A549 (cell line): ENCODE results near the gene INSYN2B. TPM values are rescaled to one million over a fixed set of nuclear protein-coding genes. Genes with fewer than 3 reads are reported as not detected.

Source experiments
- ATAC-seq, 2 experiments: fragments of 200-7000 bp in 1 of 2; fragments of >200 bp in 1 of 2; cut with Nextera tagmentation in 1 of 2; cut with Tn5 transposase in 1 of 2; 3 replicates each; pipeline versions ENCODE4 v1.8.0 to v1.9.1; 2018 to 2020; ENCODE audit warnings: mild to moderate bottlenecking in 1 of 2, moderate library complexity in 1 of 2
- CTCF ChIA-PET: fragments of 300-600 bp; sonication (Branson Sonifier 250); formaldehyde crosslinking; extraction: SDS; loops from one replicate; lab custom pipeline; 2021; ENCODE audit warnings: antibody characterized with exemption, inconsistent platforms; lab: Yijun Ruan, JAX
- POLR2A ChIA-PET: fragments of 350-600 bp; formaldehyde crosslinking; extraction: SDS; loops from one replicate; lab custom pipeline; 2021; ENCODE audit warnings: antibody characterized with exemption, inconsistent platforms; lab: Yijun Ruan, JAX
- DNase-seq, 2 experiments: peaks; one replicate each; pipeline versions ENCODE4 v3.0.0 to v3.0.0-alpha.2; 2011 to 2016; ENCODE audit warnings: low read depth in 1 of 2, low spot score in 1 of 2
- FAIRE-seq: peaks from 2 replicates; lab custom pipeline; 2011; peaks lifted over from hg19 to GRCh38; lab: Jason Lieb, UNC
- H3K27ac ChIP-seq, 2 experiments: fragments of >200 bp; sonication (Bioruptor Twin); formaldehyde crosslinking; 3 replicates each; pipeline ENCODE4 v1.5.1; 2016 to 2017
- H3K4me1 ChIP-seq: fragments of >200 bp; sonication (Bioruptor Twin); formaldehyde crosslinking; 3 replicates; pipeline ENCODE4 v1.6.1; 2016
- H3K4me2 ChIP-seq: fragments of >200 bp; sonication (Bioruptor Twin); formaldehyde crosslinking; 3 replicates; pipeline ENCODE4 v1.6.1; 2016
- H3K4me3 ChIP-seq: fragments of >200 bp; sonication (Bioruptor Twin); formaldehyde crosslinking; 3 replicates; pipeline ENCODE4 v1.5.1; 2016
- H3K9me3 ChIP-seq: fragments of >200 bp; sonication (Bioruptor Twin); formaldehyde crosslinking; 3 replicates; pipeline ENCODE4 v1.6.1; 2016
- BCL3 ChIP-seq: fragments of >200 bp; sonication (Bioruptor Twin); formaldehyde crosslinking; IDR thresholded peaks from 3 replicates; pipeline ENCODE4 v1.6.1; 2016
- CEBPB ChIP-seq, 2 experiments: fragments of >200 bp in 1 of 2; sonication (Bioruptor Twin) in 1 of 2; formaldehyde crosslinking in 1 of 2; IDR thresholded peaks; 2 replicates each; pipeline ENCODE4 v1.6.1; 2012 to 2016
- CHD2 ChIP-seq: fragments of 150-350 bp; IDR thresholded peaks from 2 replicates; pipeline ENCODE4 v1.6.1; 2014; ENCODE audit warnings: low read length; ENCODE audit not compliant: partially characterized antibody
- E2F6 ChIP-seq: IDR thresholded peaks from 2 replicates; pipeline ENCODE4 v1.6.1; 2012; ENCODE audit warnings: low read depth, borderline replicate concordance
- EHMT2 ChIP-seq: fragments of 200-600 bp; sonication (generic); IDR thresholded peaks from 2 replicates; pipeline ENCODE4 v1.6.1; 2016; ENCODE audit warnings: antibody characterized with exemption, low read depth, mild to moderate bottlenecking, moderate library complexity
- ESRRA ChIP-seq: fragments of 150-350 bp; IDR thresholded peaks from 2 replicates; pipeline ENCODE4 v1.6.1; 2014; ENCODE audit warnings: mild to moderate bottlenecking, low read length, borderline replicate concordance
- FOXS1 ChIP-seq: fragments of 250-450 bp; sonication (Bioruptor Pico); IDR thresholded peaks from 2 replicates; pipeline ENCODE4 v1.5.0; 2020; ENCODE audit warnings: mild to moderate bottlenecking, moderate library complexity
- MAFK ChIP-seq: fragments of 450-650 bp; IDR thresholded peaks from 2 replicates; pipeline ENCODE4 v1.6.1; 2014; ENCODE audit not compliant: partially characterized antibody
- MAZ ChIP-seq: fragments of 150-350 bp; IDR thresholded peaks from 2 replicates; pipeline ENCODE4 v1.6.1; 2014; ENCODE audit warnings: antibody characterized with exemption, low read depth, low read length, borderline replicate concordance
- NR3C1 ChIP-seq: fragments of >200 bp; sonication (Bioruptor Twin); formaldehyde crosslinking; IDR thresholded peaks from 3 replicates; pipeline ENCODE4 v1.6.1; 2017
- PBX3 ChIP-seq: IDR thresholded peaks from 2 replicates; pipeline ENCODE4 v1.6.1; 2012
- REST ChIP-seq: fragments of 200-600 bp; sonication (generic); IDR thresholded peaks from 2 replicates; pipeline ENCODE4 v1.6.1; 2016; ENCODE audit warnings: antibody characterized with exemption, mild to moderate bottlenecking, moderate library complexity
- RFX5 ChIP-seq: fragments of 450-650 bp; IDR thresholded peaks from 2 replicates; pipeline ENCODE4 v1.7.1; 2014; ENCODE audit warnings: antibody characterized with exemption, mild to moderate bottlenecking, moderate library complexity
- WGBS: methylation state at CpG from one replicate; pipeline ENCODE4 v1.1.6; 2017; ENCODE audit errors: missing lambda C conversion rate; 5-methylcytosine and 5-hydroxymethylcytosine counted together
- polyA plus RNA-seq, 4 experiments: library from polyadenylated mRNA; depleted of rRNA in 3 of 4; stranded (reverse); fragments of >200 nt; fragmentation: RNase III in 1 of 4; extraction: RNeasy Plus Mini Kit Qiagen cat#74134 plus additional on column Dnase treatment in 1 of 4; gene quantifications; 2 replicates in 3 of 4; 3 replicates in 1 of 4; pipeline ENCODE4 v1.2.3, GENCODE V29; 2011 to 2017

Gene INSYN2B
- polyA plus RNA-seq, 2 of the 4 experiments (the other 2 are of a cell fraction), result 0.26 to 0.46 TPM

- no peak for FAIRE-seq
- H3K4me2 ChIP-seq, result no peak overlapping the region
- CTCF ChIA-PET, result interaction anchor here (0.6 kb wide), 1 partner anchor 11 kb away, joined by 4 read pairs; no protein-coding TSS in a partner anchor
- no peaks in the 10 kb centered on the region for H3K4me1 ChIP-seq
- no peaks in the 10 kb centered on the region for H3K9me3 ChIP-seq
- no peak for ATAC-seq
- TF ChIP-seq FOXS1 (CRISPR knock-in tag), result no peak
- no peak for TF ChIP-seq RFX5
- TF ChIP-seq PBX3, result no peak
- TF ChIP-seq, all 56 proteins: peak for 0
- WGBS, result 91% methylated on average over 2 of the region's 2 CpGs
- POLR2A ChIA-PET, result no interaction called here
- Histone ChIP-seq H3K4me3 (no peak overlapping the region), H3K27ac (no peak overlapping the region)
- no peak for DNase-seq
These were observed 62.1 kb downstream of the INSYN2B start for GRCh38 chr5:169918228-169918627.

- no peaks in the 10 kb centered on the region for H3K9me3 ChIP-seq
- 64% methylated on average over 2 of the region's 2 CpGs for WGBS
- H3K4me1 ChIP-seq, result no peaks in the 10 kb centered on the region
- H3K4me3 ChIP-seq, result no peak overlapping the region
- ChIA-PET CTCF (interaction anchor here (0.6 to 0.8 kb wide), 2 partner anchors 12 to 19 kb away, joined by 3 to 4 read pairs; no protein-coding TSS in a partner anchor), POLR2A (no interaction called here)
- no peak for ATAC-seq
- FAIRE-seq, result no peak
- DNase-seq, result no peak
- TF ChIP-seq CEBPB (IDR thresholded peaks at IDR 0.05) (peak; percentile 71 to 74; a peak in 3 of 4 replicates), MAFK (peak; percentile 16), E2F6 (no peak)
- no peak overlapping the region for H3K4me2 ChIP-seq
- H3K27ac ChIP-seq, result no peak overlapping the region
These were observed 62.8 kb downstream of the INSYN2B start for GRCh38 chr5:169917500-169917899.

GRCh38 chr5:169914766-169915165, 65.5 kb downstream of the INSYN2B start:
- TF ChIP-seq MAZ, result no peak
- no peak for TF ChIP-seq FOXS1 (CRISPR knock-in tag)
- peak; percentile 55; the same call in 1 of the 2 replicates for TF ChIP-seq REST
- no peak for TF ChIP-seq PBX3
- ChIA-PET CTCF (no interaction called here), POLR2A (no interaction called here)
- DNase-seq, result no peak
- H3K4me2 ChIP-seq, result no peak overlapping the region
- WGBS, result 48% methylated on average over 2 of the region's 2 CpGs
- H3K9me3 ChIP-seq, result no peaks in the 10 kb centered on the region
- H3K4me1 ChIP-seq, result no peaks in the 10 kb centered on the region
- no peak for ATAC-seq
- no peak overlapping the region for H3K27ac ChIP-seq
- H3K4me3 ChIP-seq, result no peak overlapping the region
- no peak for FAIRE-seq

- 45% methylated on average over 2 of the region's 2 CpGs for WGBS
- FAIRE-seq, result no peak
- no peak for DNase-seq
- ChIA-PET CTCF (interaction anchor here (0.5 to 0.8 kb wide), 3 partner anchors 29 to 66 kb away, joined by 3 to 4 read pairs (median 3); partner anchors contain the start of gene INSYN2B), POLR2A (no interaction called here)
- H3K4me3 ChIP-seq, result no peak overlapping the region
- TF ChIP-seq NR3C1, result no peak
- TF ChIP-seq BCL3, result no peak
- TF ChIP-seq E2F6, result no peak
- no peak for TF ChIP-seq ESRRA
- no peak for TF ChIP-seq CHD2
- no peak for TF ChIP-seq EHMT2
- no peak for ATAC-seq
- no peaks in the 10 kb centered on the region for H3K9me3 ChIP-seq
- no peak overlapping the region for H3K4me2 ChIP-seq
- no peaks in the 10 kb centered on the region for H3K4me1 ChIP-seq
- no peak overlapping the region for H3K27ac ChIP-seq
These were observed 66.8 kb downstream of the INSYN2B start for GRCh38 chr5:169913479-169913878.
